ENCODE results near the gene IL17B. TPM values are rescaled to one million over a fixed set of nuclear protein-coding genes. Genes with fewer than 3 reads are reported as not detected.

The IL17B gene
- total RNA-seq, 1 donor from 2014 or later = not detected

DNA sequence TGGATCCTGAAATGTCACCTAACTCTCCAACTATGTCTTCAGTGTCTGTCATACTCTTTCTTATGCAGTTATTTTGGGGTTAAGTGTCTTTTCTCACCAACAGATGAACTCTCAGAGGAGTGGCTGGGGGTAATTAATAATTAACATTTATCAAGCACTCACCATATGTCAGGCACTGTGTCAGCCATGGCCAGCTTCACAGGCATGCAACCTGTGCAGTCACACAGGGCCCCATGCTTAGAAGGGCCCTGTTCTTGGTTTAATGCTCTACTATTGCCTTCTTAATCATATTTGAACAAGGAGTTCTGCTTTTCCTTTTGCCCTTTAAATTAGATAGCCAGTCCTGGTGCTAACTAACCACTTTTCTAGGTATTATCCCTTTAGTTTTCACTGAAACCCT is 37.2 kb downstream of the IL17B start:
- Mint-ChIP-seq H3K27ac (ENCODE audit: unreplicated experiment) (no peak overlapping the region), H3K9me3 (ENCODE audit: unreplicated experiment) (peaks cover 6% of the 10 kb centered on the region), H3K27me3 (ENCODE audit: unreplicated experiment) (peaks cover 22% of the 10 kb centered on the region)

DNA sequence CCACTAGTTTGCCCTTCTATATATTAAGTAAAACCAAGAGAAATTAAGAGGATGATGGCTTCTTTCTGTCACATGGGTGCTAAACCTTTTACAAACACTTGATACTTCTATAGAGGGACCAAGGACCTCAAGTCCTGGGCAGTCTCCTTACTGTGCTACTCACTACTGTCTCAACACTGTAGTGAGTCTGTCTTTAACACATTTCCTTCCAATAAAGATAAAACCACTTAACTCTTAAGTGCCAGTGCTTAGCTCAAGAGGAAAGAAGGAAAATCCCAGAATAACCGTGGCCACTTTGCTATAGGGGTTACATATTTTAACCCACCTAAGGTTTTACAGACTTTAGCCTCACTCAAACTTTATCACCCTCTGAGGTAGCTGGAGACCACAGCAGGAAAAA is 38.2 kb downstream of the IL17B start:
- H3K4me1 Mint-ChIP-seq (ENCODE audit: unreplicated experiment) = peaks cover 43% of the 10 kb centered on the region
- H3K36me3 Mint-ChIP-seq (ENCODE audit: low read depth, unreplicated experiment) = peaks cover 64% of the 10 kb centered on the region
- no peak overlapping the region for H3K27ac Mint-ChIP-seq (ENCODE audit: unreplicated experiment)
- peaks cover 21% of the 10 kb centered on the region for H3K27me3 Mint-ChIP-seq (ENCODE audit: unreplicated experiment)
- H3K4me3 Mint-ChIP-seq (ENCODE audit: unreplicated experiment) = no peak overlapping the region
- no peak for DNase-seq (ENCODE audit: low spot score)
- TF ChIP-seq, protein P1, sequence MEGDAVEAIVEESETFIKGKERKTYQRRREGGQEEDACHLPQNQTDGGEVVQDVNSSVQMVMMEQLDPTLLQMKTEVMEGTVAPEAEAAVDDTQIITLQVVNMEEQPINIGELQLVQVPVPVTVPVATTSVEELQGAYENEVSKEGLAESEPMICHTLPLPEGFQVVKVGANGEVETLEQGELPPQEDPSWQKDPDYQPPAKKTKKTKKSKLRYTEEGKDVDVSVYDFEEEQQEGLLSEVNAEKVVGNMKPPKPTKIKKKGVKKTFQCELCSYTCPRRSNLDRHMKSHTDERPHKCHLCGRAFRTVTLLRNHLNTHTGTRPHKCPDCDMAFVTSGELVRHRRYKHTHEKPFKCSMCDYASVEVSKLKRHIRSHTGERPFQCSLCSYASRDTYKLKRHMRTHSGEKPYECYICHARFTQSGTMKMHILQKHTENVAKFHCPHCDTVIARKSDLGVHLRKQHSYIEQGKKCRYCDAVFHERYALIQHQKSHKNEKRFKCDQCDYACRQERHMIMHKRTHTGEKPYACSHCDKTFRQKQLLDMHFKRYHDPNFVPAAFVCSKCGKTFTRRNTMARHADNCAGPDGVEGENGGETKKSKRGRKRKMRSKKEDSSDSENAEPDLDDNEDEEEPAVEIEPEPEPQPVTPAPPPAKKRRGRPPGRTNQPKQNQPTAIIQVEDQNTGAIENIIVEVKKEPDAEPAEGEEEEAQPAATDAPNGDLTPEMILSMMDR (IDR thresholded peaks at IDR 0.05; ENCODE audit: unreplicated experiment) = no peak
- H3K9me3 Mint-ChIP-seq (ENCODE audit: unreplicated experiment) = peaks cover 6% of the 10 kb centered on the region

More for the DNA sequence above, 37.2 kb downstream of the IL17B start:
- Mint-ChIP-seq H3K4me3 (ENCODE audit: unreplicated experiment) (peak overlapping the region; percentile 59), H3K36me3 (ENCODE audit: low read depth, unreplicated experiment) (peaks cover 55% of the 10 kb centered on the region), H3K4me1 (ENCODE audit: unreplicated experiment) (peaks cover 50% of the 10 kb centered on the region)
- TF ChIP-seq, protein P1 (IDR thresholded peaks at IDR 0.05; ENCODE audit: unreplicated experiment) = no peak
- DNase-seq (ENCODE audit: low spot score) = no peak

DNA sequence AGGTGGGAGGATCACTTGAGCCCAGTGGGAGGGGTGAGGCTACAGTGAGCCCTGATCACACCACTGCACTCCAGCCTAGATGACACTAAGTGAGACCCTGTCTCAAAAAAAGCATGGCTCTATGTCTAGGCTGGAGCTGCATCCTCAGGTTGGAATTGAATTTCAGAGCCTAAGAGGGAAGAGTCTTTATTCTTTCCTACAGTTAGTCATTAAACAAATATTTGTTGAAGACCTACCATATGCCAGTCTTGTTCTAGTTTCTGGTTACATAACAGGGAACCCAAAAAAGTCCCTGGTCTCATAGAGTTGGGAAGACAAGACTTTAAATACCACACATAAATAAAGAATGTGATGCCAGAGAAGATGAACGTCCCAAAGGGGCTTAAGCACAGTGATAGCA is 40.7 kb downstream of the IL17B start:
- H3K9me3 Mint-ChIP-seq (ENCODE audit: unreplicated experiment) = no peaks in the 10 kb centered on the region
- TF ChIP-seq, protein P1 (IDR thresholded peaks at IDR 0.05; ENCODE audit: unreplicated experiment) = no peak
- H3K27ac Mint-ChIP-seq (ENCODE audit: unreplicated experiment) = peak overlapping the region; percentile 27
- peaks cover 37% of the 10 kb centered on the region for H3K4me1 Mint-ChIP-seq (ENCODE audit: unreplicated experiment)
- peaks cover 71% of the 10 kb centered on the region for H3K36me3 Mint-ChIP-seq (ENCODE audit: low read depth, unreplicated experiment)
- peaks cover 12% of the 10 kb centered on the region for H3K27me3 Mint-ChIP-seq (ENCODE audit: unreplicated experiment)
- H3K4me3 Mint-ChIP-seq (ENCODE audit: unreplicated experiment) = peak overlapping the region; percentile 21
- DNase-seq (ENCODE audit: low spot score) = no peak

DNA sequence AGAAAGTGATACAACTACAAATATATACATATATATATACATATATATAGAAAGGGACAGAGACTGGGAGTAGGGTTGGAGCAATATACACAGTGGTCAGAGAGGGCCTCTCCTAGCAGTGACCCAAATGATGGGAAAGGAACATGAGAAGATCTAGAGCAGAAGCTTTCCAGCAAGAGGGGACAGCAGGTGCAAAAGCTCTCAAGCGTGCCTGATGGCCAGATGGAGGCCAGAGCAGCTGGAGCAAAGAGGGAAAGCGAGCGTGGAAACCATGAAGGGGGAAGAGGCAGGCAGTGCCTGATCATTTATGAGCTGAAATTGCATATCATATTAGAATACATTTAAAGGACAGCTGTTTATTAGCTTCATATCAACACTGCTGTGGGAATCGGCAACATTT is 41.4 kb downstream of the IL17B start:
- H3K27me3 Mint-ChIP-seq (ENCODE audit: unreplicated experiment) = peaks cover 11% of the 10 kb centered on the region
- peak overlapping the region; percentile 83 for H3K4me3 Mint-ChIP-seq (ENCODE audit: unreplicated experiment)
- TF ChIP-seq, protein P1 (IDR thresholded peaks at IDR 0.05; ENCODE audit: unreplicated experiment) = no peak
- no peak overlapping the region for H3K27ac Mint-ChIP-seq (ENCODE audit: unreplicated experiment)
- H3K9me3 Mint-ChIP-seq (ENCODE audit: unreplicated experiment) = no peaks in the 10 kb centered on the region
- peaks cover 40% of the 10 kb centered on the region for H3K4me1 Mint-ChIP-seq (ENCODE audit: unreplicated experiment)
- peaks cover 77% of the 10 kb centered on the region for H3K36me3 Mint-ChIP-seq (ENCODE audit: low read depth, unreplicated experiment)
- no peak for DNase-seq (ENCODE audit: low spot score)

DNA sequence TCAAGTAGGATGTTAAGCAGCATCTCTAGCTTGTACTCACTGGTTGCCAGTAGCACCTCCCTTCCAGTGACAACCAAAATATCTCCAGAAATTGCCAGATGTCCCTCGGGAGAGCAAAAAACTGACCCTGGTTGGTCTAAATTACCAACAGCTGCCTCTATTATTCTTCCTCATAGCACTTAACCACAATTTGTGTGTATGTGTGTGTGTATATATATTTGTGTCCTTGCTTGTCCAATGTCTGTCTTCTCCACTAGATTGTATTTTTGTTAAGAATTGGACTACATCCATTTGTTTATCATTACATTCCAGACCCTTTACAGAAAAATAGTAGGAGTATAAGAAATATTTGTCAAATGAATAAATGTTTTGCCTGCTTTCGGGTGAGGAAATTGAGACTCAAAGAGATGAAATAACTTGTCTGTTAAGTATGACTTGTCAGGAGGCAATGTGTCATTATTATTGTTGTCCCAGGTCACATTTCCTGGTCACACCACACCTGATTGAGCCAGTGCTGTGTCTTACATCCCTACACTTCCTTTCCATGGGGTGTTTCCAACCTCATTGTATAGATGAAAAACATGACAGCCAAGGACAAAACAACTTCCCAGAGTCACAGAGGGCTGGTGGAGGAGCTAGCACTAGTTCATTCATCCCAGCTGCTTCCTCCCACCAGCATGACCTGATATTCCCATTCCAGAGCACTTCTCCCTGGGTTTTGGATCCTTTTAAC is 45.2 kb downstream of the IL17B start:
- TF ChIP-seq, protein P1 (IDR thresholded peaks at IDR 0.05; ENCODE audit: unreplicated experiment) = no peak
- Mint-ChIP-seq H3K4me1 (ENCODE audit: unreplicated experiment) (peaks cover 36% of the 10 kb centered on the region), H3K27ac (ENCODE audit: unreplicated experiment) (peak overlapping the region; percentile 65), H3K27me3 (ENCODE audit: unreplicated experiment) (peaks cover 11% of the 10 kb centered on the region), H3K36me3 (ENCODE audit: low read depth, unreplicated experiment) (peaks cover 73% of the 10 kb centered on the region), H3K9me3 (ENCODE audit: unreplicated experiment) (no peaks in the 10 kb centered on the region), H3K4me3 (ENCODE audit: unreplicated experiment) (peak overlapping the region; percentile 70)
- DNase-seq (ENCODE audit: low spot score) = no peak
